ENCODE measurements around the gene ATAD1. TPM values are rescaled to one million over a fixed set of nuclear protein-coding genes. Genes with fewer than 3 reads are reported as not detected.
"Not testable (repeated sequence)": the region's sequence is repeated elsewhere in the genome, so short reads cannot be mapped to it uniquely, and the experiment has no call there.

The ATAD1 gene
- total RNA-seq, 1 experiment from 2014 or later: 62.0 TPM

DNA sequence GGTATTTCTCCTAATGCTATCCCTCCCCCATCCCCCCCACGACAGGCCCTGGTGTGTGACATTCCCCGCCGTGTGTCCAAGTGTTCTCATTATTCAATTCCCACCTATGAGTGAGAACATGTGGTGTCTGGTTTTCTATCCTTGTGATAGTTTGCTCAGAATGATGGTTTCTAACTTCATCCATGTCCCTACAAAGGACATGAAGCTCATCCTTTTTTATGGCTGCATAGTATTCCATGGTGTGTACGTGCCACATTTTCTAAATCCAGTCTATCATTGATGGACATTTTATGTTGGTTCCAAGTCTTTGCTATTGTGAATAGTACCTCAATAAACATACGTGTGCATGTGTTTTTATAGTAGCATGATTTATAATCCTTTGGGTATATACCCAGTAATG, 37.2 kb upstream of the ATAD1 start:
- intact Hi-C loops (cut with micrococcal nuclease; ENCODE audit: unreplicated experiment); in situ Hi-C loops (cut with HindIII; ENCODE audit: low pct_unique_long_range_greater_than_20kb, low sequenced_read_pairs); ATAC-seq; POLR2A ChIA-PET; H3K27ac ChIP-seq (ENCODE audit: low read length); H3K9me3 ChIP-seq (ENCODE audit: control insufficient read depth, insufficient read depth, low read depth, low read length); CTCF ChIA-PET; H3K27me3 ChIP-seq (ENCODE audit: control insufficient read depth, insufficient read depth, low read length); DNase-seq (ENCODE audit: low read depth, low spot score); BruUV-seq (replicated peaks); H3K36me3 ChIP-seq (ENCODE audit: control insufficient read depth, insufficient read depth, low read length); H3K4me3 ChIP-seq (ENCODE audit: low read depth in 2 of 2, low read length in 2 of 2); H3K4me1 ChIP-seq (ENCODE audit: control insufficient read depth, insufficient read depth, low read length): not testable (repeated sequence)

DNA sequence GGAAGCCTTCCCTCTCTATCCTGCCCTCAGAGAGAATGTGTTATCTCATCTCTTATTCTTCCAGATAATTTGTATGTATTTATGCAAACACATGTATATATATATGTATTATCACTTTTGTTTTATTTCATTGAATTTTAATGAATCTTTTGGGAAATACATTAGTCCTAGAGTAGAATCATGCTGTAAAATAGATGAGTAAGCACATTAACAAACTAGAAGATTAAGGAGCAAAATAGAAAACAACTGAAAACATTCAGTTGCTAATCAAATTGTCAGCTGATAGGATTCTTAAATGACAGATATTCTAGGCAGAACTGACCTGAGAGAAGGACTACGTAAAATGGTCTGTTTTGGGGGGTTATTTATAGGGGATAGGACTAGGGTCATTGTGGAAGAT, 34.1 kb upstream of the ATAD1 start:
- intact Hi-C loops (cut with micrococcal nuclease; ENCODE audit: unreplicated experiment) (no loop called here), in situ Hi-C loops (cut with HindIII; ENCODE audit: low pct_unique_long_range_greater_than_20kb, low sequenced_read_pairs) (no loop called here)
- ChIA-PET CTCF (interaction anchor here (0.7 kb wide), 1 partner anchor 700 kb away, joined by 3 read pairs; no protein-coding TSS in a partner anchor), POLR2A (no interaction called here)
- H3K4me1 ChIP-seq (ENCODE audit: control insufficient read depth, insufficient read depth, low read length): peaks cover 7% of the 10 kb centered on the region; the same call in 1 of the 2 replicates
- ATAC-seq (no peak), DNase-seq (ENCODE audit: low read depth, low spot score) (no peak)
- BruUV-seq (replicated peaks): no TSS peak
- no peak overlapping the region for H3K4me3 ChIP-seq (ENCODE audit: low read depth in 2 of 2, low read length in 2 of 2)
- no peak overlapping the region for H3K27ac ChIP-seq (ENCODE audit: low read length)
- H3K36me3 ChIP-seq (ENCODE audit: control insufficient read depth, insufficient read depth, low read length): no peaks in the 10 kb centered on the region
- H3K9me3 ChIP-seq (ENCODE audit: control insufficient read depth, insufficient read depth, low read depth, low read length): no peaks in the 10 kb centered on the region
- no peaks in the 10 kb centered on the region for H3K27me3 ChIP-seq (ENCODE audit: control insufficient read depth, insufficient read depth, low read length)
- TF ChIP-seq, protein P1, sequence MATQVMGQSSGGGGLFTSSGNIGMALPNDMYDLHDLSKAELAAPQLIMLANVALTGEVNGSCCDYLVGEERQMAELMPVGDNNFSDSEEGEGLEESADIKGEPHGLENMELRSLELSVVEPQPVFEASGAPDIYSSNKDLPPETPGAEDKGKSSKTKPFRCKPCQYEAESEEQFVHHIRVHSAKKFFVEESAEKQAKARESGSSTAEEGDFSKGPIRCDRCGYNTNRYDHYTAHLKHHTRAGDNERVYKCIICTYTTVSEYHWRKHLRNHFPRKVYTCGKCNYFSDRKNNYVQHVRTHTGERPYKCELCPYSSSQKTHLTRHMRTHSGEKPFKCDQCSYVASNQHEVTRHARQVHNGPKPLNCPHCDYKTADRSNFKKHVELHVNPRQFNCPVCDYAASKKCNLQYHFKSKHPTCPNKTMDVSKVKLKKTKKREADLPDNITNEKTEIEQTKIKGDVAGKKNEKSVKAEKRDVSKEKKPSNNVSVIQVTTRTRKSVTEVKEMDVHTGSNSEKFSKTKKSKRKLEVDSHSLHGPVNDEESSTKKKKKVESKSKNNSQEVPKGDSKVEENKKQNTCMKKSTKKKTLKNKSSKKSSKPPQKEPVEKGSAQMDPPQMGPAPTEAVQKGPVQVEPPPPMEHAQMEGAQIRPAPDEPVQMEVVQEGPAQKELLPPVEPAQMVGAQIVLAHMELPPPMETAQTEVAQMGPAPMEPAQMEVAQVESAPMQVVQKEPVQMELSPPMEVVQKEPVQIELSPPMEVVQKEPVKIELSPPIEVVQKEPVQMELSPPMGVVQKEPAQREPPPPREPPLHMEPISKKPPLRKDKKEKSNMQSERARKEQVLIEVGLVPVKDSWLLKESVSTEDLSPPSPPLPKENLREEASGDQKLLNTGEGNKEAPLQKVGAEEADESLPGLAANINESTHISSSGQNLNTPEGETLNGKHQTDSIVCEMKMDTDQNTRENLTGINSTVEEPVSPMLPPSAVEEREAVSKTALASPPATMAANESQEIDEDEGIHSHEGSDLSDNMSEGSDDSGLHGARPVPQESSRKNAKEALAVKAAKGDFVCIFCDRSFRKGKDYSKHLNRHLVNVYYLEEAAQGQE (IDR thresholded peaks at IDR 0.05; ENCODE audit: insufficient read depth in 1 of 2, low read depth in 2 of 2, low read length in 1 of 2): no peak
- TF ChIP-seq, protein P2, sequence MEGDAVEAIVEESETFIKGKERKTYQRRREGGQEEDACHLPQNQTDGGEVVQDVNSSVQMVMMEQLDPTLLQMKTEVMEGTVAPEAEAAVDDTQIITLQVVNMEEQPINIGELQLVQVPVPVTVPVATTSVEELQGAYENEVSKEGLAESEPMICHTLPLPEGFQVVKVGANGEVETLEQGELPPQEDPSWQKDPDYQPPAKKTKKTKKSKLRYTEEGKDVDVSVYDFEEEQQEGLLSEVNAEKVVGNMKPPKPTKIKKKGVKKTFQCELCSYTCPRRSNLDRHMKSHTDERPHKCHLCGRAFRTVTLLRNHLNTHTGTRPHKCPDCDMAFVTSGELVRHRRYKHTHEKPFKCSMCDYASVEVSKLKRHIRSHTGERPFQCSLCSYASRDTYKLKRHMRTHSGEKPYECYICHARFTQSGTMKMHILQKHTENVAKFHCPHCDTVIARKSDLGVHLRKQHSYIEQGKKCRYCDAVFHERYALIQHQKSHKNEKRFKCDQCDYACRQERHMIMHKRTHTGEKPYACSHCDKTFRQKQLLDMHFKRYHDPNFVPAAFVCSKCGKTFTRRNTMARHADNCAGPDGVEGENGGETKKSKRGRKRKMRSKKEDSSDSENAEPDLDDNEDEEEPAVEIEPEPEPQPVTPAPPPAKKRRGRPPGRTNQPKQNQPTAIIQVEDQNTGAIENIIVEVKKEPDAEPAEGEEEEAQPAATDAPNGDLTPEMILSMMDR (IDR thresholded peaks at IDR 0.05): no peak
- TF ChIP-seq SIN3A (IDR thresholded peaks at IDR 0.05; ENCODE audit: borderline replicate concordance, insufficient read depth, low read depth, low read length): no peak
- TF ChIP-seq TCF7L2 (IDR thresholded peaks at IDR 0.05; ENCODE audit: low read depth, low read length): no peak
- no peak for TF ChIP-seq POLR2AphosphoS5 (IDR thresholded peaks at IDR 0.05; ENCODE audit: low read depth, low read length)

DNA sequence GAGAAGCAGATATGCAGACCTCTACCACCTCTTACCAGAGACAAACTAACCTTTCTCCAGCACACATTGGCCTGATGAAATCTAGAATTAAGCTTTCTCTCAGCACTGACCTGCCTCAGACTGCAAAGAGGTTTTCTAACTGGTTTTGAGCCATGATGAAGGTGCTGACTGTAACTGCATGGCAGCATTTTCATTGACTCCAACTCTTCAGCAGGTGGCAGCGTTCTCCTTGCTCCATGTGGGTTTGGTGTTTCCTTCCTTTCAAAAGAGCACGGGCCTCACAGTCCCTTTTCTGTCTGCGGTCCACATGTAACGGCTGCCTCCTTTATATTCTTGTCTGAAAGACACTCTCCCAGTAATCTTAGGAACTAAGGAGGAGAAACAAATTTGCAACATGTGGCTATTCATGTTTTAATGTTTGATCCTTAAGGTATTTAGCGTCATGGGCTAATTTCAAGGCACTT, 32.7 kb upstream of the ATAD1 start:
- H3K9me3 ChIP-seq (ENCODE audit: control insufficient read depth, insufficient read depth, low read depth, low read length): no peaks in the 10 kb centered on the region
- DNase-seq (ENCODE audit: low read depth, low spot score) (no peak), ATAC-seq (peak; percentile 95)
- BruUV-seq (replicated peaks): no TSS peak
- CTCF ChIA-PET: interaction anchor here (1.2 to 1.3 kb wide), 2 partner anchors 12 to 538 kb away, joined by 3 to 6 read pairs; no protein-coding TSS in a partner anchor
- in situ Hi-C loops (cut with HindIII; ENCODE audit: low pct_unique_long_range_greater_than_20kb, low sequenced_read_pairs) (no loop called here), intact Hi-C loops (cut with micrococcal nuclease; ENCODE audit: unreplicated experiment) (loop anchor here (2.0 kb wide), 1 partner anchor 702 kb away; no protein-coding TSS in a partner anchor)
- TF ChIP-seq, protein P2 (IDR thresholded peaks at IDR 0.05): peak; percentile 89
- TF ChIP-seq TCF7L2 (IDR thresholded peaks at IDR 0.05; ENCODE audit: low read depth, low read length): no peak
- peak overlapping the region; percentile 35; the same call in 1 of the 2 replicates for H3K27ac ChIP-seq (ENCODE audit: low read length)
- no peak overlapping the region for H3K4me3 ChIP-seq (ENCODE audit: low read depth in 2 of 2, low read length in 2 of 2)
- H3K27me3 ChIP-seq (ENCODE audit: control insufficient read depth, insufficient read depth, low read length): no peaks in the 10 kb centered on the region
- H3K4me1 ChIP-seq (ENCODE audit: control insufficient read depth, insufficient read depth, low read length): peaks cover 13% of the 10 kb centered on the region
- POLR2A ChIA-PET: interaction anchor here (0.6 kb wide), 1 partner anchor 250 kb away, joined by 3 read pairs; no protein-coding TSS in a partner anchor
- H3K36me3 ChIP-seq (ENCODE audit: control insufficient read depth, insufficient read depth, low read length): no peaks in the 10 kb centered on the region

Measured in Panc1 (cell line).